Measurements from ENCODE around the gene IFIH1.

The IFIH1 gene

DNA sequence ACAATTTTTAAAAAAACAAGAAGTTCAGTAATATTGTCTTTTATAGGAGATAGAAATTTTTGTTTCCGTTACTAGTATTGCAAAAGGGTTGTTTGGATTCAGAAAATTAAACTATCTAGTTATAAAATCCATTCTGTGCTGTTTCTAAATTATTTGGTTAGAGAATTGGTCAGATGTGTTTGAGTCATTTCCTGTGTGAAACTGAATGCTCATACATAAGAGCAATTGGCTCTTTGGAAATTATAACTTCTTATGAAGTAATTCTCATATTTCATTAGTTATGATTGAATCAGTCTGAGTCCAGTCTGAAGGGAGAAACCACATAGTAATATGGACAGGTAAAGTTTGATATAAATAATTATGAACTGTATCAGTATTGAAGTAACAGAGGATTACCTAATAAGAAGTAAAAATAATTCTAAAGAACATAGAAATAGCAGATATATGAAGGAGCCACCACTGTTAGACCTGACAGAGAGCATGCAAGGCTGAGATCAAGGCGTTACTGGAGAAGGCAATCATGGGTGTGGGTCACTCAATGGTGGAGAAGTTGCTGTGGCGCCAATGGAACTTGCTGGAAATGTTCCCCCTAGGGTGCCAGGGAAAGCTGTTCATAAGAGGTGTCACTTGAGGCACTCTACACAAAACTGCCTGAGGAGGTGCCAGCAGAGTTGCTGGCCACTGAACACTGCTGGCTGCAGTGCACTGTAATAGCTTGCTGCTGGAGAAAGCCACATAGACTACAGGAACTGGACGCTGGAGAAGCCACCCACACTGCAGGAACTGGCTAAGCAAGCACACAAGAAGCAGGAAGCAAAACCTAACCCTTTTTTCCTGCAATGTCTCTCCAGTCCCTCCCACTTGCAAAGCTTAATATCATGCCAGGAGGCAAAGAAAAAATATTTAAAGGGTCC is 57.2 kb downstream of the IFIH1 start:
- DNase-seq: peak in 3 of 10 donors; percentile 10 to 60 (median 11)
- intact Hi-C loops (cut with DNase I): no loop called here

DNA sequence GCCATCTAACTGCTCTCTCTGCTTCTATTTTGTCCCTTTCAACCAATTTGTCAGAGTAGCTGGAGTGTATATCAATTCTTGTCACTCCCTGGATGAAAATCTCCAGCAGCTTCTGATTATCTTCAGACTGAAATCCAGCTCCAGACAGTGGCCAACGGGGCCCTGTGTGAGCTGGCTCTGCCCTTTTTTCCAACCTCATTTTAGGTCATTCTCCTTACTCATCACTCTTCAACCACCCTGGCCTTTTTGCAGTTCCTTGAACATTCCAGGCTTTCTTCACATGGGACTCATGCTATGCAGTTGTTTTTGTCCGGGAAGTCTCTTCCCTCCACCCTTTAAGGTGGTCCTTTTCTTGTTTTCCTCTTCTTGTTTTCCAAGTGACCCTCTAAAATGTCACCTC is 59.8 kb downstream of the IFIH1 start:
- intact Hi-C loops (cut with DNase I): no loop called here
- DNase-seq: no peak

DNA sequence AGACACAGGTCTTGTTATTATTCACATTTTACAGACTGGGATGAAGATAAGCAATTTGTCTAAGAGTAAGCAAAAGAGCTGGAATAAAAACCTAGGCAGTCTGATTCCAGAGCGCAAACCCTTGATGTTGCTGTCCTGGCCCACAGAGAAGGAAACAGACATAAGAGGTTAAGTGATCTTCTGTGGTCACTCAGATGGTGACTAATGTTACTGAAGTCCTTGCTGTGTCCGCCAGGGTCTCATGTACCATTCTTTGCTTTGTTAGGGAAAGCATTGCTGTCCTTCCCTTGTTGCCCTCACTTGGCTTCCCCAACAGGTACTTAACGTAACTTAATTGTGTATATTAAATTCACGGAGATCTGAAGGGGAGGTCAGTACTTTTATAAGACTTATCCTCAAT is 60.3 kb downstream of the IFIH1 start:
- DNase-seq: no peak
- intact Hi-C loops (cut with DNase I): no loop called here

DNA sequence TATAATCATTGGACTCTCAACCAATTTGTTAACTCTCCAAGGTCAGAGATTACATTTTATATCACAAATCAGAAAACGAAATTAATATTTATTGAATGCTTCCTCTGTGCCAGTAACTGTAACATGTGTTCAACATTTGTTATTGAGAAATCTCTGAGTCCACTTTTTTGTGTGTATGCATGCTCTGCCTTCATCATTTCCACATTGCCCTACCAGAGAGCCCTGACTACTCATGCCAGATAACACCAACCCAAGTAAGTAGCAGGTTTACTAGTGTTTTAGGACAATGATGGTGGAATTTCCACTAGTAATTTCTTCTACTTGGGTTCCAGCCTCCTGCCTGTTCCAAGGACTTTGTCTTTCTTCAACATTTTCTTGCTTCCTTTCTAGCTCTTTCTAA is 61.1 kb downstream of the IFIH1 start:
- intact Hi-C loops (cut with DNase I): no loop called here
- DNase-seq: no peak

DNA sequence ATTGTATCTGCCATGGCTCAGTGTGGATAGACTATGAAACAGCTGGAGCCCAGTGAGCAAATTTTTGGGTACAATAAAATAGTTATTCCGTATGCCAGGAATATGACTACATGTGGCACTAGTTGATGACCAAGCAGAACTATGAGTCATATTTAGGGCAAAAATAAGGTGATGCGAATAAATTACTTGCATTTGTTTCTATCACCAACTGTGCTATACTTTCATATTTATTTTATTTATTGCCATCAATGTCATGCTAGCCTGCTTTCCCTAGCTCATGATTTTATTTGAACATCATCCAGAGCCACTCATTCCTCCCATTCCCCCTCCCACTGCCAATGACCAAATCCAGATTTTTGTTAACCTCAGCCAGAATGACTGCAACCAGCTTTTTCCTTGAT is 61.9 kb downstream of the IFIH1 start:
- intact Hi-C loops (cut with DNase I): no loop called here
- no peak for DNase-seq

DNA sequence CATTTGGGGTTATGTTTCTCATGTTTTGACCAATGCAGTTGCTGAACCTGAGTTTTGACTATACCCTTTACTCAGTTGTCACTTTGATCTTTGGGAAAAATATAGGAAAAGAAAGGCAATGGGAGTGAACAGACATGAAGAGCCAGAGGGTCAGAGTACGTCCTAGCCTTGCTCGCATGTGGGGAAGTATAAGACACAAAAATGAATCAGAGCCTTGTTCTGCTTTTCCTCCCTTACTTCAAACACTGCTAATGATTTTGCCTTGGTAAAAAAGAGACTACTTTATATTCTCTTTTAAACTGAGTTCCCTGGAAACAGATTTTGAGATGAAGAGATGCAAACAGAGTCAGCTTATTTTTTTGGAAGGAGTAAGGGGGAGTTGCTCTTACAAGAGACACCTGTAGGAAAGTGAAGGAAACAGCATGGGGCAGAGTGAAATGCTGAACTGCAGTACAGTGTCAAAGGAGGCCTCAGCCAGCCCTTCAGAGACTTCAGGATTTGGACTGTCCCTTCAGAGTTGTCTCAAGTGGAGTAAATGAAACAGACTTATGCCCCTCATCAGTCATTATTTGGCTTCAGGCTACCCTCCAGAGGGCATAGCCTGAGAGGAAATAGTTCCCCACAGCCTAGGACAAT is 64.1 kb downstream of the IFIH1 start:
- no peak for DNase-seq
- intact Hi-C loops (cut with DNase I): no loop called here

DNA sequence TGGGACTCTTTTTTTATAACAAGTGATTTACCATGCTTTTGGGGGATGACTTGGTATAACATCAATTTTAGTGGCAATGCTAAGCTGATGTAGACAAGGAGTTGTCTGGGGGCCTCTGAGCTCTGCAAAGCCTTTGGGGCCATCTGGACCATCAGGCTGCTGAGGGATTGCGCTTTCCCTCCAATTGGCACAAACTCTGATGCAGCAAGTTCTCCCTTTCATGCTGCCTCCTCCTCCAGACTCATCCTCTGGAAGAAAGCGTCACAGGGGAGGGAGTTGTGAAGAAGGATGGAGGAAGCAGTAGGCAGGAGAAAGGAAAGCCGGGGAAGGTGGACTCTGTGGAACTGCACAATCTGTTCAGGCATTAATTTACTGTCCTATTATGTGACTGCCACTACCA is 65.0 kb downstream of the IFIH1 start:
- intact Hi-C loops (cut with DNase I): no loop called here
- DNase-seq: peak in 5 of 10 donors; percentile 12 to 79 (median 17)

DNA sequence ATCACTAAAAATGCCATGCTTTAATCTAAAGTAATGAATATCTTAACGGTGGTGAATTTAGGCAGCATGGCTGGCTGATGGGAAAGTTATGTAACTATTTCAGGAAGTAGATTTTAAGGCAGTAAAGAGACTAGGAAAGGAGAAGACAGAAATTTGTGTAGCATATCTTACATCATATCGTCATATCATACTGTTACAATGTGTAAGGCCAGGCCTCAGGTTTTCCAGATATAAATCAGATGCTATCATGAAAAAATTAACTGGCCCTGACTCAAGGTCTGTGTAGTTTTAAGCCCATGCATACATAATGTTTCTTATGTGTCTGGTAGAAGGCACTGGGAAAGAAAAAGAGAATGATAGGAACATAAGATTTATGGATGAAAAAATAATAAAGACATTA is 66.3 kb downstream of the IFIH1 start:
- no peak for DNase-seq
- intact Hi-C loops (cut with DNase I): no loop called here

DNA sequence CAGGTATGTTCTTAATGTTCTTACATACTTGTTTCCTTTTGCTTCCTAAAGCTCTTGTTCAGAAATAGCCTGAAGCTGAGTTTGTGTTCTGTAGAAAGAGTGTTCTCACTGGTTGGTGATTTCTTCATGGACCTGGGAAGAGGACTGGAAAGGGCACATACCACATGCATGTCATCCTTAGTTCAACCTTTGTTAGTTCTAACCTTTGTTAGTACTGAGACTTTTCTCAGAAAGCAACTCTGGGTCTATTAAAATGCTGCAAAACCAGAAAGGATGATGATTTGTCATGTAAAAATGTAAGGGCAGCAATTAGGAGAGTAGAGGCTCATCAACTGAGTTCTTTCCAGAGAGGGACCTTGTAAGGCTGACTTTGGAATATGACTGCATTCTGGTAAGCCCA is 72.7 kb downstream of the IFIH1 start:
- intact Hi-C loops (cut with DNase I): no loop called here
- DNase-seq: no peak

DNA sequence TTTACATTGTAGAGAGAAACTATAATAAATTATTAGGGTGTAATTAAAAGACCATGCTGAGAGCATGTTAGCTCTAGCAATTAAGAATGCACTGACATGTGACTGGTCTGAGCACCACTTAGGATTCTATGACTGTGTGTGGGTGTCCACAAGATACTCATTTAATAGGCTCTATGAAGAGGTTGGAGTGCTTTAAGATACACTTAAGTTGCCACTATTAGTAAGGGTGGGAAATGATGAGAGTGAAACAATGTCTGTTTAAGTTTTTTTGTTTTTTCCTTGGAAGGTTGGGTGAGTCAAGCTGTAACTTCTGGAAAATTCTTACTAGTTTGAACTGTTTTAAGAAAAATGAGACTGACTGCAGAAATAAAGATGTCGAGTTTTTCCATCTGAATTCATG is 73.4 kb downstream of the IFIH1 start:
- no peak for DNase-seq
- intact Hi-C loops (cut with DNase I): no loop called here

DNA sequence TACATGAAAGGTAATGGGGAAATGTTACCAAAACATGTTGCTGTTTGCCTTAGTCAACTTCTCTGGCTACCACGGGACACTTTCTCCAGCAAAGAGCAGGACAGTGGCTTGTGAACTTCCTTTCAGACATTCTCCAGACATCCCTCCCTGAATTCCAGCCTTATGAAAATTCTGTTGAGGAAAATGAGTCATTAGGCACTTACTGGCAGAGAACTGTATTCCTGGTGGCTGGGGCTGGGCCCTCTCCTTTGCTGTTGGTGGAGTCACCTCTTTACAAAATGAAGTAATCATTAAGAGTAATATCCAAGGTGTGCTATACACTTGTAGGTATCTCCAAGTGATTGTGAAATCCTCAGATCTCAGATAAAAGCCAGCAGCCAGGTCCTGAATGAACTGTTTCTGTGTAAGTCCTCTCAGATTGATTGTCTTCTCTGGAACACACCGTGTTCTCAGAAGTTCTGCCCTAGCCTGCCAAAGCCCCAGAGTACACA is 73.9 kb downstream of the IFIH1 start:
- no peak for DNase-seq
- intact Hi-C loops (cut with DNase I): no loop called here

DNA sequence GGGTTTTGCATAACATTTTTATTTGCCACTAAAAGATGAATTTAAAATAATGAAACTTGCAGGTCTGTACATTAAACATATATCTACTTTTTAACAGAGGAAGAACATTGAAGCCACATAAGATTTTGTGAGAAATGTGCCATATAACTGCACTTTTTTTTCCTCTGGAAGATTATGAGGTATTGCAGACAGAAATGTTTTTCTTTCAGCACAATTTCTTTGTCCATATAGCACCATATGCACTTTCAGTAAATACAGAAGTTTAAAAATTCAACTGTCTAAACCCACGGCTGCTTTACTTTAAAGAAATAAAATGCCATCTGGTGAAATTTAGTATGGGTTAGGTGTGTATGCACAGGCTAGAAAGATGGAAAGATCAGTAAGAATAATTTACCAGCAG is 74.8 kb downstream of the IFIH1 start:
- DNase-seq: no peak
- intact Hi-C loops (cut with DNase I): no loop called here

DNA sequence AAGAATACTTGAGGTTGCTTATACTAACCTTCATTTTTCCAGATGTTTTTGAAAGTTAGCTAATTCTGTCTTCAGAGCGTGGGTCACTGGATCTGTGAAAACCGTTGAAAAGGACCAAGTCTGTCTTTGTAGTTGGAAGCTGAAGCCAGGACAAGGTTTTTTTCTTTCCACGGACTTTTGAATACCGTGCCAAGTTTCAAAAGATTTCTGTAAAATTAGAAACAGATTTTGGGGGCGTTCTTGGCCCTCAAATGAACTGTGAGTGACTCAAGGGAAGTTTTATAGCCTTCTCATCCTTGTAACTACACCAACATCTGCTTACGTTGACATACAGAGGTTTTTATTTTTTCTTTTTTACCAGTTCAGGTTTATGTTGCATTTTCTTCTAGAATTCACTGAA is 75.2 kb downstream of the IFIH1 start, which contains the start of gene FAP:
Gene FAP, minus strand, starts transcription at position 152 of the 400 bp plus-strand sequence. Its CDS starts 118 bp downstream, at position 34.
- DNase-seq: no peak
- intact Hi-C loops (cut with DNase I): no loop called here

DNA sequence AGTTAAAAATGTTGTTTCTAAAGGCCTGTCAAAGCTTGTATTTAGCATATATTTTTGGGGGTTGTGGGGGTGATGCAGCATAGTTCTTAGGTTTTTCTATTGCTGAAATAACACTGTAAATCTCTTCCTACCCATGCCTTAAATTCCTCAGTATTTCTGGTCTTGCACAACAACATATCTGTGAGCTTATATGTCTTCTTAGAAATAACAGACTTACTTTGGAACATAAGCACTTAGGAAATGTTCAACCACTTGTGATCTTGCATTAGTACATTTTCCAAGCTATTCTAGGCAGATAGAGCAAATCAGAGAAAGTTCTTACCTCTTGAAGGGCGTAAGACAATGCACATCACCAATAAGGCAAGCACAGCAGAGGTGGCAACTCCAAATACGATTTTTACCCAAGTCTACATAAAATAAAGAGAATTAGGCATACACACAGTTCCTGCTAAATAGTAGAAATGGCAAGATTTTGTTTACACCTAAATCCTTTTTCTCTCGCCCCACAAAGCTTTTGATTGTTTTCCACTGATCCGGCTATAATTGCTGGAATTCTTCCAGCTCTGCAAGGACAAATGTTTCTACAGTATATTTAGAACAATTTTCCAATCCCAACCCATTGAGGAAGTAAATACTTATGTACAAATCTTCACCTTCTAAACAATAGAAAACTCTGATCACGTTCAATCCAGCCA is 75.8 kb downstream of the IFIH1 start:
- intact Hi-C loops (cut with DNase I): no loop called here
- DNase-seq: no peak

DNA sequence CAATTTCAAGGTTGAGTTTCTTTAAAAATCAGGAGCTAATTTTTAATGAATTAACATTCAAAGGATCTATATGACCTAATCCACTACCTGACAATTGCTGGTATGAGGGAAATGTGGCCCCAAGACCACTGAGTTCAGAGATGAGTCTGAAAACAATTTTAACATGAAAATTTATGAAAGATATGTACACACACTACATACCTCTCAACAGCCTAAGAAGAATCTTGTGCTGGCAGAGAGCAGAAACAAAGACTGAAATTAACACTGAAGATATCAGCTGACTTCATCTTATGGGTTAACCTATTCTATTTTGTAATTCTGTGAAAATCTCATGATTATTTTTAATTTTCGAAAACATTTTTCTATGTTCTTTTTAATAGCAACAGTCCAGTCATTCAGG is 76.9 kb downstream of the IFIH1 start:
- intact Hi-C loops (cut with DNase I): no loop called here
- no peak for DNase-seq

DNA sequence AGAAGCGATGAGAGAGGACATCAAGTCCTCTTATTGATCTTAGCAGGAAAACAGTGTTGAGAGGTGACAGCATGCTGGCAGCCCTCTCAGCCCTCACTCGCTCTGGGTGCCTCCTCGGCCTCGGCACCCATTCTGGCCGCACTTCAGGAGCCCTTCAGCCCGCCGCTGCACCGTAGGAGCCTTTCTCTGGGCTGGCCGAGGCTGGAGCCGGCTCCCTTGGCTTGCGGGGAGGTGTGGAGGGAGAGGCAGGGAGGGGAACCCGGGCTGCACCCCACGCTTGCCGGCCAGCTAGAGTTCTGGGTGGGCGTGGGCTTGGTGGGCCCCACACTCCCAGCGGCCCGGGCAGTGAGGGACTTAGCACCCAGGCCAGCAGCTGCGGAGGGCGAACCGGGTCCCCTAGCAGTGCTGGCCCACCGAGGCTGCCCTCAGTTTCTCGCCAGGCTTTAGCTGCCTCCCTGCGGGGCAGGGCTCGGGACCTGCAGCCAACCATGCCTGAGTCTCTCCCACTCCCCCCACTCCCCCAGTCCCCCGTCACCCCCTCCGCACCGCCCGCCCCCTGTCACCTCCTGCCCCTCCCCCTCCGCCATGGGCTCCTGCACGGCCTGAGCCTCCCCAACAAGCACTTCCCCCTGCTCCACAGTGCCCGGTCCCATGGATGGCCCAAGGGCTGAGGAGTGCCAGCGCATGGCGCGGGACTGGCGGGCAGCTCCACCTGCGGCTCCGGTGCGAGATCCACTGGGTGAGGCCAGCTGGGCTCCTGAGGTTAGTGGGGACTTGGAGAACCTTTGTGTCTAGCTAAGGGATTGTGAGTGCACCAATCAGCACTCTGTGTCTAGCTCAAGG is 83.6 kb downstream of the IFIH1 start:
- intact Hi-C loops (cut with DNase I): no loop called here

DNA sequence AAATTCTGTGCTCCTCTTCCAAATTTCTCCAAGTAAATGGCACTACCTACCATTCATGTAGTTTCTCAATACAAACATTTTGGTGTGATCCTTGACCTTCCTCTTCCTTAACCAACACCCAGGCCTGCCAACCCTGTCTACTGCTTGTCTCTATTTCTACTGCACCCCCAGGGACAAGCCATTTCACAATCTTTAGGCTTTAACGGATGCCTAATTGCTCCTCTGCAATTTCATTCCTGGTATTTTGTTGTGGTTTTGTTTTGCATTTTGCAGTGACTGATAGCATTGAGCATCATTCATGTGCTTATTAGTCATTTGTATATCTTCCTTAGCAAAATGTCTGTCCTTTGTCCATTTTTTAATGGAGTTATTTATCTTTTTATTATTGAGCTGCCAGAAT is 85.3 kb downstream of the IFIH1 start:
- no peak for DNase-seq
- intact Hi-C loops (cut with DNase I): no loop called here

More for the DNA sequence above, 83.6 kb downstream of the IFIH1 start:
- peak in 3 of 10 donors; percentile 66 to 81 (median 80) for DNase-seq

DNA sequence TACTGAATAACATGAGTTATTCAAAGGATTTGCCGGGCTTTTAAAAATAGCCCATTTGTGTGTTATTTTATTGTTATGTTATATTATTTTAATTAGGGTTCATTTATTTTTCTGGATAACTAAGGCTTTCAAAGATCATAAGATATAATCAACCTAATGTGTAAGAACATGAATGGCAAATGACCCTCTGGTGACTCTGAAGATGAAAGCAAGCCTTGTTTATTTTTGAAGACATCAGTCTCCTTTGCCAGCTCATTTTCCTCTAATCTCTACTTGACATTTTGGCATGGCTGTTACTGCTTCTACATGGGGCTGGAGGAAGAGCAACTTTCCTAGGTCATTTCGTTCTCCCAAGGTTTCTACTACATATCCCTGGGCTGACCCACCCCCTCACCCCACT is 85.8 kb downstream of the IFIH1 start:
- intact Hi-C loops (cut with DNase I): no loop called here
- no peak for DNase-seq

DNA sequence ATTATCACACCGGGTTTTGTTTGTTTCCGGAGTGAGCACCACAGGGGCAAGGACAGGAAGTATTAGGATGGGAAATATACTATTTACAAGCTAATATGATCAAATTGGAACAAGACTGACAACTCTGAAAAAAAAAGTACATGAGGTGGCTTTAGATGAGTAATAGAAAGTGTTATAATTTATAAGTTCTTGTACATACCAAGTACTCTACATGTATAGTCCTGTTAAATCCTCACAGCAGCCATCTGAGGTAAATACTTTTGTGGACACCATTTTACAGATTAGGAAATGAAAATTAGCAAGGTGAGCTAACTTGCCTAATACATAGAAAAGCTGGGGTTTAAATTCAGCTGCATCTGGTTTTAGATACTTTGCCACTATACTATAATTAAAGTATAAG is 86.5 kb downstream of the IFIH1 start:
- no peak for DNase-seq
- intact Hi-C loops (cut with DNase I): no loop called here

DNA sequence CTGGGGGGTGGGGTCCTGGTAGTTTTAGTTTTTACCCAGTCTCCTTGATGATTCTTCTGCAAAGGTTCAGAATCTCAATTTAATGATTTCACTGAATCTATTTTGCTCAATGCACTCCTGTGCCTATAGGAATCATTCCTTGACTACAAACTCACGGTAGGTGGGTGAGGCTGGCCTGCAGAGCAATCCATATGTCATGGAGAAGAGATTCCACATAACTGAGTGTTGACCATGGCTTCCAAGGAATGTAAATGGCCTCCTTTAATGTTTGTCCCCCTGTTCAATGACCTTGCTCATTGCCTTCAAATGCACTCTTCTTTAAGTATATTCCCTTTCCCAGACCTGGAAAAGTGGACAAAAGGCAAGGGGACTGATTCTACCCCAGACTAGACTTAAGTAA is 87.7 kb downstream of the IFIH1 start:
- DNase-seq: no peak
- intact Hi-C loops (cut with DNase I): no loop called here
